A549 (cell line): ENCODE data around the gene CD96.
"Not testable (repeated sequence)": the region's sequence is repeated elsewhere in the genome, so short reads cannot be mapped to it uniquely, and the experiment has no call there.

Source experiments
- CBX8 ChIP-seq: fragments of 200-600 bp; sonication (generic); IDR thresholded peaks from 2 replicates; pipeline ENCODE4 v1.6.1; 2016
- CTCF ChIP-seq: fragments of >200 bp; sonication (Bioruptor Twin); formaldehyde crosslinking; IDR thresholded peaks from 3 replicates; pipeline ENCODE4 v1.5.1; 2016
- ELK1 ChIP-seq: fragments of 150-350 bp; IDR thresholded peaks from 2 replicates; pipeline ENCODE4 v1.6.1; 2014; ENCODE audit warnings: low read depth, mild to moderate bottlenecking, low read length
- HDAC2 ChIP-seq: fragments of 200-600 bp; sonication (generic); IDR thresholded peaks from 2 replicates; pipeline ENCODE4 v1.6.1; 2016
- PBX3 ChIP-seq: IDR thresholded peaks from 2 replicates; pipeline ENCODE4 v1.6.1; 2012
- POLR2A ChIP-seq: IDR thresholded peaks from 2 replicates; pipeline ENCODE4 v1.6.1; 2012; ENCODE audit warnings: mild to moderate bottlenecking, low read length
- RARB ChIP-seq: fragments of 250-450 bp; sonication (Bioruptor Pico); IDR thresholded peaks from 2 replicates; pipeline ENCODE4 v1.8.0; 2021; ENCODE audit warnings: mild to moderate bottlenecking, moderate library complexity
- TP53 ChIP-seq: fragments of 250-450 bp; sonication (Bioruptor Pico); IDR thresholded peaks from 2 replicates; pipeline ENCODE4 v1.5.0; 2021; ENCODE audit warnings: mild to moderate bottlenecking, moderate library complexity

- TF ChIP-seq POLR2A, TP53, RARB, ELK1, CTCF, CBX8, PBX3, HDAC2: not testable (repeated sequence)
These were observed 130.5 kb downstream of the CD96 start for GRCh38 chr3:111672461-111672860.
